Measurements from ENCODE around the gene MZB1.

DNA sequence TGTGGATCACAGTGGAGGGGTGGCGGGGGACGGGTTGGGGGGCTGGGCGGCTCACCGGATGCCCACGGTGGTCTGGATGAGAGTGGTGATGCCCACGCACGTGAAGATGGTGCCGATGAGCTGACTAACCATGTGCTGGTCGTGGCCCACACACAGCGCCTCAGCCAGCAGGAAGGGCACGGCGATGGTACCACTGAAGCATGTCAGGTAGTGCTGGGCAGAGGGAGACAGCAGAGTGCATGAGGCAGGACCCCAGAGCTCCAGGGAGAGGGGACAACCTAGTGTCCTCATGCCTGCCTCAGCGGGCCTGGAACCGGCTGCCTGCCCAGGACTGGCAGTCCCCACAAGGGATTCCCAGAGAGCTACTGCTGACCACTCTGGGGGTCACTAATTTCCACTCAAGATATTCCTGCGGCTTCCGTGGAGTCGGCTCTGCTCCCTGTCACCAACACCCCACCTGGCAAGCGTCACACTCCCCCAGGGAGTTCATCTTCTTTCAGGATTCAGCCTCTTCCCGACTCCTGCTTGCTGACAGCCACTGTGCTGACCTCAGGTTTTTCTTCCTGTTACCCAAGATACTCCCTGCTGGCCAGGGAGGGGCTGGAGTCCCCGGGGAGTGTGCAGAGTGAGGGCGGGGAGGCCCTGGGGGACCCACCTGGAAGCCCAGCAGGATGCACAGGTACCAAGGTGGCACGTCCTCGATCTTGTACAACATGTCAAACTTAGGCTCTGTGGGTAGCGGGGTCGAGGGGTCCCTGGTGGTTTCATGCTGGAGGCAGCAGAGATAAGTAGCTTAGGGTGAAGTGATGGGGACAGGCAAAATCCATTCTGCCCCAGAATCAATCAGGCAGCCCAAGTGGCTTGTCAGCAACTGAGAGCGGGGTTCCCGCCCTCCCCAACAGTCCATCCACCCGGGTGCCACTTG is 7.6 kb downstream of the MZB1 start:
- TF ChIP-seq, protein P1, sequence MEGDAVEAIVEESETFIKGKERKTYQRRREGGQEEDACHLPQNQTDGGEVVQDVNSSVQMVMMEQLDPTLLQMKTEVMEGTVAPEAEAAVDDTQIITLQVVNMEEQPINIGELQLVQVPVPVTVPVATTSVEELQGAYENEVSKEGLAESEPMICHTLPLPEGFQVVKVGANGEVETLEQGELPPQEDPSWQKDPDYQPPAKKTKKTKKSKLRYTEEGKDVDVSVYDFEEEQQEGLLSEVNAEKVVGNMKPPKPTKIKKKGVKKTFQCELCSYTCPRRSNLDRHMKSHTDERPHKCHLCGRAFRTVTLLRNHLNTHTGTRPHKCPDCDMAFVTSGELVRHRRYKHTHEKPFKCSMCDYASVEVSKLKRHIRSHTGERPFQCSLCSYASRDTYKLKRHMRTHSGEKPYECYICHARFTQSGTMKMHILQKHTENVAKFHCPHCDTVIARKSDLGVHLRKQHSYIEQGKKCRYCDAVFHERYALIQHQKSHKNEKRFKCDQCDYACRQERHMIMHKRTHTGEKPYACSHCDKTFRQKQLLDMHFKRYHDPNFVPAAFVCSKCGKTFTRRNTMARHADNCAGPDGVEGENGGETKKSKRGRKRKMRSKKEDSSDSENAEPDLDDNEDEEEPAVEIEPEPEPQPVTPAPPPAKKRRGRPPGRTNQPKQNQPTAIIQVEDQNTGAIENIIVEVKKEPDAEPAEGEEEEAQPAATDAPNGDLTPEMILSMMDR (conservative IDR thresholded peaks at IDR 0.05) = no peak
- no peak for TF ChIP-seq EZH2 (IDR thresholded peaks at IDR 0.05; ENCODE audit: low read depth)
